Spleen (tissue), 11 donors: ENCODE results near the gene COL9A3. TPM values are rescaled to one million over a fixed set of nuclear protein-coding genes. Genes with fewer than 3 reads are reported as not detected.

Experiments
- DNase-seq: peaks from one replicate; pipeline ENCODE4 v3.0.0-alpha.2; 2020
- H3K27ac ChIP-seq, 8 donors: fragments of 200-600 bp; sonication (generic) in 7 of 8; 1 replicate in 4 of 8; 2 replicates in 4 of 8; pipeline versions ENCODE4 v1.5.0 to v1.8.0; 2016 to 2021; ENCODE audit warnings: inconsistent platforms in 4 of 8, mild to moderate bottlenecking in 4 of 8, moderate library complexity in 1 of 8
- H3K27me3 ChIP-seq, 7 donors: fragments of 200-600 bp; sonication (generic) in 6 of 7; replicated peaks in 1 of 7; 1 replicate in 4 of 7; 2 replicates in 3 of 7; pipeline versions ENCODE4 v1.5.0 to v1.8.0; 2016 to 2021; ENCODE audit warnings: inconsistent platforms in 3 of 7, mild to moderate bottlenecking in 1 of 7
- H3K36me3 ChIP-seq, 6 donors: fragments of 200-600 bp; sonication (generic) in 5 of 6; 1 replicate in 4 of 6; 2 replicates in 2 of 6; pipeline versions ENCODE4 v1.5.0 to v1.8.0; 2016 to 2021; ENCODE audit warnings: inconsistent platforms in 2 of 6
- H3K4me1 ChIP-seq, 6 donors: fragments of 200-600 bp; sonication (generic) in 5 of 6; 1 replicate in 3 of 6; 2 replicates in 3 of 6; pipeline versions ENCODE4 v1.5.0 to v1.8.0; 2016 to 2021; ENCODE audit warnings: inconsistent platforms in 3 of 6
- H3K4me3 ChIP-seq, 8 donors: fragments of 200-600 bp; sonication (generic) in 7 of 8; 1 replicate in 4 of 8; 2 replicates in 4 of 8; pipeline versions ENCODE4 v1.5.0 to v1.8.0; 2016 to 2021; ENCODE audit warnings: inconsistent platforms in 4 of 8, mild to moderate bottlenecking in 4 of 8, moderate library complexity in 2 of 8
- H3K9me3 ChIP-seq, 8 donors: fragments of 200-600 bp; sonication (generic) in 7 of 8; 1 replicate in 4 of 8; 2 replicates in 4 of 8; pipeline versions ENCODE4 v1.5.0 to v1.8.0; 2016 to 2021; ENCODE audit warnings: inconsistent platforms in 4 of 8
- CTCF ChIP-seq, 11 experiments: fragments of 200-600 bp in 7 of 11; fragments of 450-650 bp in 4 of 11; sonication (generic) in 4 of 11; IDR thresholded peaks in 8 of 11; conservative IDR thresholded peaks in 3 of 11; 1 replicate in 7 of 11; 2 replicates in 4 of 11; pipeline versions ENCODE4 v1.4.0 to v1.8.0; 2016 to 2021; ENCODE audit warnings: antibody characterized with exemption in 11 of 11, inconsistent platforms in 4 of 11, mild to moderate bottlenecking in 1 of 11
- POLR2A ChIP-seq, 3 donors: fragments of 450-650 bp; IDR thresholded peaks; one replicate each; pipeline ENCODE4 v1.5.1; 2017; ENCODE audit warnings: antibody characterized with exemption in 3 of 3, mild to moderate bottlenecking in 1 of 3
- POLR2AphosphoS5 ChIP-seq, 3 donors: sonication (generic); formaldehyde crosslinking; IDR thresholded peaks; one replicate each; pipeline ENCODE4 v1.5.1; 2017; ENCODE audit warnings: antibody characterized with exemption in 3 of 3
- WGBS, 5 donors: extraction: QIAGEN DNeasy Blood & Tissue Kit in 3 of 5; methylation state at CpG; one replicate each; pipeline versions ENCODE4 v1.1.5 to v1.1.7; 2013 to 2018; 5-methylcytosine and 5-hydroxymethylcytosine counted together
- intact Hi-C: fragments of 100-400 bp; cut with DNase I; formaldehyde crosslinking; loops from one replicate; pipeline ENCODE4 v1.15.0; 2023; ENCODE audit warnings: low total_unique reads
- polyA plus RNA-seq, 3 donors: library from polyadenylated mRNA; stranded (reverse); fragments of 200-250 nt; gene quantifications; one replicate each; pipeline ENCODE4 v1.2.1, GENCODE V29; 2013
- total RNA-seq, 7 donors: library from RNA; depleted of rRNA in 3 of 7; stranded (reverse); fragments of >200 nt in 3 of 7; fragmentation: NEBNext Ultra II Directional in 4 of 7; extraction: Animal tissue kit (Norgen Biotek cat#: 25700) in 4 of 7; gene quantifications; one replicate each; pipeline versions ENCODE4 v1.1.0 to v1.2.1, GENCODE V29; 2016 to 2021
- donor health status: healthy with polysubstance abuse.
- donor health status: DM: no; HTN: no; CAD: no; lungs with moderate emphysema.
- donor health status: DM: no; HTN: no; CAD: no.
- donor health status: Bipolar disorder and iron deficiency.
- donor health status: healthy.
- donor health status: DM: no; HTN: no; CAD: no.
- donor health status: DM: yes; HTN: yes; CAD: no.

The COL9A3 gene
- total and polyA plus RNA-seq, 10 donors: 1.2 to 16.7 (median 11.1) TPM

GRCh38 chr20:62822239-62822787 is 5.5 kb downstream of the COL9A3 start:
- H3K27me3 ChIP-seq: peaks cover 0 to 74% (median 30%) of the 10 kb centered on the region in 7 donors
- 59 to 83% (median 65%) methylated on average over 3 to 7 of the region's 7 CpGs for WGBS, 5 donors
- H3K36me3 ChIP-seq: no peaks in the 10 kb centered on the region
- intact Hi-C loops: no loop called here
- H3K4me3 ChIP-seq: no peak overlapping the region
- H3K9me3 ChIP-seq: no peaks in the 10 kb centered on the region
- no peak overlapping the region for H3K27ac ChIP-seq
- no peak for DNase-seq
- TF ChIP-seq POLR2A (IDR thresholded peaks at IDR 0.05) (no peak), CTCF (IDR thresholded peaks at IDR 0.05 in 8 of 11, conservative IDR thresholded peaks at IDR 0.05 in 3 of 11) (no peak), POLR2AphosphoS5 (IDR thresholded peaks at IDR 0.05) (no peak)
- H3K4me1 ChIP-seq: peaks cover 3 to 43% (median 33%) of the 10 kb centered on the region in 6 donors

- Histone ChIP-seq H3K27me3 (peaks cover 0 to 69% (median 23%) of the 10 kb centered on the region in 7 donors), H3K9me3 (no peaks in the 10 kb centered on the region), H3K4me3 (no peak overlapping the region), H3K36me3 (no peaks in the 10 kb centered on the region), H3K4me1 (peaks cover 3 to 40% (median 27%) of the 10 kb centered on the region in 6 donors), H3K27ac (no peak overlapping the region)
- no peak for DNase-seq
- intact Hi-C loops: no loop called here
- WGBS, 5 donors: 74 to 81% (median 78%) methylated on average over 24 of the region's 24 CpGs
- TF ChIP-seq POLR2A (IDR thresholded peaks at IDR 0.05): no peak
- peak in 6 of 11 experiments; percentile 20 to 42 (median 32) for TF ChIP-seq CTCF (IDR thresholded peaks at IDR 0.05 in 8 of 11, conservative IDR thresholded peaks at IDR 0.05 in 3 of 11)
Observed at GRCh38 chr20:62822788-62823651, 6.2 kb downstream of the COL9A3 start.

- 86 to 91% (median 89%) methylated on average over 11 to 38 of the region's 38 CpGs for WGBS, 5 donors
- no peaks in the 10 kb centered on the region for H3K36me3 ChIP-seq
- H3K9me3 ChIP-seq: no peaks in the 10 kb centered on the region
- H3K4me1 ChIP-seq: peaks cover 0 to 31% (median 19%) of the 10 kb centered on the region in 6 donors
- DNase-seq: no peak
- peaks cover 0 to 64% (median 15%) of the 10 kb centered on the region in 7 donors for H3K27me3 ChIP-seq
- intact Hi-C loops: no loop called here
- peak overlapping the region in 2 of 8 donors; percentile 49 to 72 for H3K4me3 ChIP-seq
- TF ChIP-seq CTCF (IDR thresholded peaks at IDR 0.05 in 8 of 11, conservative IDR thresholded peaks at IDR 0.05 in 3 of 11) (no peak), POLR2AphosphoS5 (IDR thresholded peaks at IDR 0.05) (no peak), POLR2A (IDR thresholded peaks at IDR 0.05) (no peak)
- H3K27ac ChIP-seq: no peak overlapping the region
Observed at GRCh38 chr20:62823688-62824475, 7.0 kb downstream of the COL9A3 start.
